Ovary (tissue), 3 donors: Measurements from ENCODE around the gene CARMIL3.

Experiments
- EP300 ChIP-seq: sonication (generic); formaldehyde crosslinking; IDR thresholded peaks from one replicate; pipeline ENCODE4 v1.6.1; 2017; ENCODE audit warnings: antibody characterized with exemption
- POLR2A ChIP-seq: fragments of 450-650 bp; IDR thresholded peaks from one replicate; pipeline ENCODE4 v1.6.1; 2017; ENCODE audit warnings: antibody characterized with exemption, mild to moderate bottlenecking, moderate library complexity
- TF ChIP-seq, protein P1 (sequence below), 3 donors: fragments of 450-650 bp in 2 of 3; fragments of 200-600 bp in 1 of 3; IDR thresholded peaks; one replicate each; pipeline versions ENCODE4 v1.5.1 to v1.8.0; 2016 to 2022; ENCODE audit warnings: antibody characterized with exemption in 3 of 3, mild to moderate bottlenecking in 1 of 3
- donor health status: DM: no; HTN: no; CAD: no.

DNA sequence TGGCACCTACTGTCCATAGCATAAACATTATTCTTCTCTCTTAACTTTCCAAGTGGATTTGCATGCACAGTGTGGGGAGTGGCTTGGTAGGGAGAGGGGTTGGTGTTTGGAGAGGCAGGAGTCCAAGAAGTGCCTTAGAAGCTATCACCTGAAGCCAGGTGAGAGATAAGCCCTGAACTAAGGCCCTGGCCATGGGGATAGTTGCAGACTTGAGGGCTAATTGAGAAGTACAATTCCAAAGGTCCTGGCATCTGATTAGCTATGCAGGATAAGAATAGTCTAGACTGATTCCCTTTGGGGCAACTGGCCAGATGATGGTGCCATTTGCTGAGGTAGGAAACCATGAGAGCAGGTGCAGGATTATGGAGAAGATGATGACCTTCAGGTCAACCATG, 40.3 kb downstream of the CARMIL3 start:
- TF ChIP-seq, protein P1, sequence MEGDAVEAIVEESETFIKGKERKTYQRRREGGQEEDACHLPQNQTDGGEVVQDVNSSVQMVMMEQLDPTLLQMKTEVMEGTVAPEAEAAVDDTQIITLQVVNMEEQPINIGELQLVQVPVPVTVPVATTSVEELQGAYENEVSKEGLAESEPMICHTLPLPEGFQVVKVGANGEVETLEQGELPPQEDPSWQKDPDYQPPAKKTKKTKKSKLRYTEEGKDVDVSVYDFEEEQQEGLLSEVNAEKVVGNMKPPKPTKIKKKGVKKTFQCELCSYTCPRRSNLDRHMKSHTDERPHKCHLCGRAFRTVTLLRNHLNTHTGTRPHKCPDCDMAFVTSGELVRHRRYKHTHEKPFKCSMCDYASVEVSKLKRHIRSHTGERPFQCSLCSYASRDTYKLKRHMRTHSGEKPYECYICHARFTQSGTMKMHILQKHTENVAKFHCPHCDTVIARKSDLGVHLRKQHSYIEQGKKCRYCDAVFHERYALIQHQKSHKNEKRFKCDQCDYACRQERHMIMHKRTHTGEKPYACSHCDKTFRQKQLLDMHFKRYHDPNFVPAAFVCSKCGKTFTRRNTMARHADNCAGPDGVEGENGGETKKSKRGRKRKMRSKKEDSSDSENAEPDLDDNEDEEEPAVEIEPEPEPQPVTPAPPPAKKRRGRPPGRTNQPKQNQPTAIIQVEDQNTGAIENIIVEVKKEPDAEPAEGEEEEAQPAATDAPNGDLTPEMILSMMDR (IDR thresholded peaks at IDR 0.05): no peak
- TF ChIP-seq EP300 (no peak), POLR2A (no peak)
